Measurements from ENCODE around the gene PEX10.

Gene PEX10

DNA sequence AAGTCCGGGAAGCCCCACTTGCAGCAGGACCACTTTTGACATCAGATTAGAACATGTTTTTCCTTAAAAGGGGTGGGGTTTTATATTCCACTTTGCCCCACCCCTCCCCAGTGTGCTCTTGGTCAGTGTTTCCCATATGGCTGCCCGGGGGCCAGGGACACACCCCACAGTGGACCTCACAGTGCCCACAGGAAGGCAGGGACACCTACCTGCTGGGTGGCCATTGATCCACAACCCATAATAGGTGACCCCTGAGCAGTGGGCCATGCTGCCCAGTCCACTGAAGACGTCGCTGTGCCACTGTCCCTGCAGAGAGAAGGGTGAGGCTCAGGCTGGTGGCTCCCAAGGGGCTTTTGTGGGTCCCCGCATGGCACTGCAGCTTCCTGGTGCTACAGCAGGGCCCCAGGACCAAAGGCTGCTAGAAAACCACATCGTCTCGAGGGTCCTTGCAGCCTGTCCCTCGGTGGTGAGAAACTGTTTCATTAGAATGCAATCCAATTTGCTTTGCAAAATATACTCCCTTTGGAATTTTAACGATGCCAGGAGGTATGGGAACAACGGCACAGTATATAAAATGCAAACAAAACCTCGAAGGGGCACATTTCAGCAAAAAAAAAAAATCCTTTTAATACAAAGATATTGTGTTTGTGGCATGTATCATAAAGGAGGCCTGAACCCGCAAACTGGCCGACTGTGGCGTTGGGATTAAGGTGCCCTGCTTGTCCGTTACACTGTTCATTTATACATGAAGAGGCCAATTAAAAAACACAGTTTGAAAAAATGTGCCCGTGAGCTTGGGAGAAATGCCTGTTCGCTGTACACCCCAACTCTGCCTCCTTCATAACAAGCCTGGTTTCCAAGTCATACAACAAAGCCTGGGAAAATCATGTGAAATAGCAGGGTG, 37.9 kb downstream of the PEX10 start:
- ATAC-seq: no peak

GRCh38 chr1:2373551-2374251, 38.7 kb downstream of the PEX10 start:
- no peak for ATAC-seq

DNA sequence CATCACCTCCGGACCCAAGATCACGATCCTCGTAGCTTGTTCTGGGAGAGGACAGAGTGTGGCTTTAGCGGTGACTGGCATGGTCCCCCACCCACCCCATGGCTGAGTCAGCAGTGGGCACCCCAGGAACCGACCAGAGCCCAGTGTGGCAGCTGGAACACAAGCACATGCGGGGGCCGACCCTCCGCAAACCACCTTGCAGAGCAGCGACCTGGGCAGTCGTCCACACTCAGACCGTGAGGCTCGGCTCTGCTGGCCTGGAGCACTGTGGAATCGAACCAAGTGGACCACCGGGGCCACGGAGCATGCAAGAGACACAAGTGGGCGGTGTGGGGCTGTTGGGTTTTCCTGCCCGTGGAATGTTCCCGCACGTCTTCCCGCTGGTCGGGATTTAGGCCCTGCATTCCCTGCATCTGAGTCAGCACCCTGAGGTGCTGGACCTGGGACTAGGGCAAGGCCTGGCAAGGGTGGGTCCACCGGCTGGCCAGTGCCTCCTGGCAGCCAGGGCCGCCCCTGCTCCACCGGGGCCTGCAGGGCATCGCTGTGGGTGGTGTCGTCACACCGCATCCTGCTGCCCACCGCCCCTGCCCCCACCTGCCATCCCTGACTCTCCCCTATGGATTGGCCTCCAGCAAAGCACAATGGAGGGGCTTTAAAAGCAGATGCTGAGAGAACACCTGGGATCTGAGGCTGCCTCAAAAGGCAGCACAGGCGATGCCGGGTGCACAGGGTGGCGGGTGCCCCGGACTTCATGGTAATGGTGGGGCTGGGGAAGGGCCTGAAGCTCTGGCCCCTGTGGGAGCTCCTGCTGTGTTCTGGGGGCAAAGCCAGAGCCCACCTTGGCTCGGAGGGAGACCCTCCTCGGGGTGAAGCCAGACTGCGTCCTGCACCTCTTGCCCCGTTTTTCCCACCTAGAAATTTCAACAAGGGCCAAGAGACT, 39.5 kb downstream of the PEX10 start:
- no peak for ATAC-seq

DNA sequence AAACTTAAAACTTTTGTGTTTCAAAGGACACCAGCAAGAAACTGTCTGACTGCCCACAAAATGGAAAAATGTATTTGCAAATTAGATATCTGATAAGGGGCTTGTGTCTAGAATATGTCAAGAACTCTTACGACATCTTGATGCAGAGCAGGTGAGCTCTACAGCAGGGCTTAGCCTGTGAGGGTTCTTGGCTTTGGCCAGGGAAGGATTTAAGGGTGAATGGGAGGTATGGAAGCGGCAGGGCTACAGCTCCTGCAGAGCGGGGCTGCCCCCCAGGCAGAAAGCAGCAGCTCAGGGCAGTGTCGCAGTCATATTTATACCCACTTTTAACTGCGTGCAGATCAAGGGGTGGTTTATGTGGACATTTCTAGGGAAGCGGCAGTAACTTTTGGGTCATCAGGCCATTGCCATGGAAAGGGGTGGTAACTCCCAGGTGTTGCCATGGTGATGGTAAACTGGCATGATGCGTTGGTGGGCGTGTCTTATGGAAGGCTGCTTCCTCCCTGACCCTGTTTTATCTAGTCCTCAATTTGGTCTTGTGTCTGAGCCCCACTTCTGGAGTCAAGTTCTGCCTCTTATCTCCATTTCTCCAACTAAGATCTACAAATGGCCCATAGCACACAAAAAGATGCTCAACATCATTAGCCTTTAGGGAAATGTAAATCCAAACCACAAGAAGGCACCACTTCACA, 44.2 kb downstream of the PEX10 start:
- ATAC-seq: no peak

- ATAC-seq: no peak
Observed at GRCh38 chr1:2363847-2364513, 48.4 kb downstream of the PEX10 start.

- no peak for ATAC-seq
Observed at GRCh38 chr1:2360588-2361364, 51.6 kb downstream of the PEX10 start.

DNA sequence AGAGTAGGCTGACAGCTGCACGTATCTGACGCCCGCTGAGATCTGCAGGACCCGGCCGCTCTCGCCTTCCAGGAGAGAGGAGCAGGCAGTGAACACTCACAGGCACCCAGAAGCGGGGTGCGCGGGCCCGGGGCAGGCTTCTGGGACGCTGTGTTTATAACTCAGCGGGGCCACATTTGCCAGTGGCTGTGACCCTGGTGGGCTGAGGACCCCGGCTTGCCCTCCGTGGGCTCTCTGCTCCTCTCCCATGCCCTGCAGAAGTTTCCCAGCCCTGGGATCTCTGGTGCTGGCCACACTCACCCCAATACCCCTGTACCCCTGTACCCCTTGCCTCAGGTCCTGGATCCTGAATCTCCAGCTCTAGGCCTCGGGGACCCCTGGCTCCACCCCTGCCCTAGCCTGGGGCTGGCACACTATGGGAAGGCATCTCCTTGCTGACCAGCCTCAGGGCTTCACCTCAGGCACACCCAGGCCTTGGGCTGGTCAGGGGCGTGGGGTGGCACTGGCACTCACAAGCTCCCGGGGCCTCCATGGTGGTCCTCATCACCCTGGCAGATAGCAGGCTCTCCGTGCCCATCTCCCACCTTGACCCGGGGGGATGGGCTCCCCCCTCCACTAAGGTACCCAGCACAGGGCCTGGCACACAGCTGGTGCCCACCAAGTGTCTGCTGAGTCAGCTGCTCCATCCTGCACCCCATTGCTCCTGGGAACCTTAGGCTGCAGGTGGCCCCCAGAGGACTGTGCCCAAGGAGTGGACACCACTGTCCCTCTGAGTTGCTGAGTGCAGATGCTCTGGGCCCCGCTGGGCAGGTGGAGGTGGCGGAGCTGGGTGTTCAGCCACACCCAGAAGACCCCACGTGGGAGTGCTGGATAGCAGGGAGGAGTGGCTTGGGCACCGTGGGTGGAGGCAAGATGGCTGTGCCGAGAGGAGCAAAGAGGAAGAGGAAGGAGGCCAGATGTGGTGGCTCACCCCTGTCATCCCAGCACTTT, 53.4 kb downstream of the PEX10 start:
- ATAC-seq: no peak

GRCh38 chr1:2358072-2358471, 54.3 kb downstream of the PEX10 start:
- ATAC-seq: no peak

DNA sequence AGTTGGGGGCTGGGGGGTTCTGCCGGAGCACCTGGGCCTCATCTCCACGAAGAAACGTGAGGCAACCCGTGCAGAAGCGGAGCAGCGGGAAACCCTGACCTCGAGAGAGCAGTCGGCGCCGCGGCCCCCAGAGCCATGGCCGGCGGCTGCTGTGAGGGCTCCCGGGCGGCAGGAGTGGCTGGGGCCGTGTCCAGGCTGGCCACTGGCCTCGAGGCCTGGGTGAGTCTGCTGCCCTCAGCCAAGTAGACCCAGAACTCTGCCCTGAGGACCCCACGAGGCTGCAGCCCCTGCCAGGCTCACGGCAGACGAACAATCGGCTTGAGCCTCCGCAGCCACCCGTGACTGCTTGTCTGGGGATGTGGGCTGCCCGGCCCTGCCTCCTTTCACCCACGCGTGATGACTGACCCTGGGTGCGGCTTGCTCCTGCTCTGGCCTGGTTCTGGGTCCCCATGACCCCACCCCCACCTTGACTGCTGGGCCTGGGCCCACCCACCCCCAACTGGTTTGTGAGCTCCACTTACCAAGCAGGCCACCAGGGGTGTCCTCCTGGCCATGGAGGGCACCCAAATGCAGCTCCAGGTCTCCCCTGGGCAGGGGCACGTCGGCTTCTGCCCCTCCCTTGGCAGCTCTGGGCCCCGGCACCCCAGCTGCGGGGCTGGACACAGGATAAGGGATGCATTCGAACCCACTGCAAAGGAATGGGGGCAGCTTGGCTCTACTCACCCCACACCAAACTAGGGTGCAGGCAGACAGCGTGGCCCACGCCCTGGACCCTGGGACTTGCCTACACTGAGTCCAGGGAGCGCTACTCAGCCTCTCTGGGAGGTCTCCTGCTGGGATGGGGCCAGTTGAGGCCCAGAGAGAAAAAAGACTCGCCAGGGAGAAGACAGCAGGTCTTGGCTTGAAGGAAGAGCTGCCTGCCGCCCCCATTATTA, 55.2 kb downstream of the PEX10 start:
- ATAC-seq: no peak

GRCh38 chr1:2356401-2356800, 56.0 kb downstream of the PEX10 start:
- ATAC-seq: no peak

DNA sequence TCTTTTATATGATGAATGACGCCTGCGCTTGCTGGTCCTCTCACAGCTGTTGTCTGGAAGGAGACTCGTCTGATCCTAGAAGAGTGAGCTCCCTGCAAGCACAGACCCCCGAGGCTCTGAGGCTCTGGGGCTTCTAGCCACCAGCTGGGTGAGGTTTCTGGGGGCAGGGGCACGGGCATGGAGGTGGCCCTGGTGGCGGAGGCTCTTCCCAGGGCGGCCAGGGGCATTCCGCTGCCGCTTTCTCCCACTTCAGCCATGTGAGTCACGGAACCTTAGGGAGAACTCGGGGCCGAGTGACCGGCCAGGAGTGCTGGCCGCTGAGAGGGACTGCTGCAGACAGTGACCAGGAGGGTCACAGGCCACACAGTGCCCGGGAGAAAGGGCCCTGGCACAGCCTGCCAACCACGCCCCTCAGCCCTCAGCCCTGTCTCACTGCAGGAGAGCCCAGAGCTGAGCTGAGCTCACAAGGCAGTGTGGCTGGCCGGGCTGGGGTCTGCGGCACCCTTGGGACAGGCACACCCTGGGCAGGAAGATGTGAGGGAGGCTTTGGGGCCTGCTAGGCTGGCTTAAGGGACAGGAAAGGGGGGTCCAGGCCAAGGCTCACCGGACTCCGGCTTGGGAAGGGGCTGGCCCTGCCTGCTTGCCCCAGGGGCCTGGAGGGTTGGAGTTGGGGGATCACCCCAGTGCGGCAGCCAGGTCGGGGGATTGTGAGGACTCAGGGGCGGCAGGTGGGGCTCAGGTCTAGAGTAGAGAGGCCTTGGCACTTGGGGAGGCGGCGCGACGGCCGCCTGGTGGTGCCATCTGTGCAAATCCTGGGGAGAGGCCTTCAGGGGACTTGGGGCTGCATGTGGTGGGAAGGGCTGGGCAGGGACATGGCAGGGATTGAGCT, 56.7 kb downstream of the PEX10 start:
- no peak for ATAC-seq

- no peak for ATAC-seq
Observed at GRCh38 chr1:2354511-2355372, 57.6 kb downstream of the PEX10 start.

Data from activated CD4-positive, CD25-positive, alpha-beta regulatory T cell treated with anti-CD3 and anti-CD28 coated beads, Interleukin-2, amount 50 U/mL, for 24 hours (primary cell).